ENCODE measurements around the gene PIGL. TPM values are rescaled to one million over a fixed set of nuclear protein-coding genes. Genes with fewer than 3 reads are reported as not detected.

PIGL gene
- total and polyA plus RNA-seq, 2 experiments from 2014 or later, result 32.9 to 47.3 TPM

- H3K4me3 ChIP-seq, result no peak overlapping the region
- peaks cover 13% of the 10 kb centered on the region; the same call in 2 of the 3 replicates for H3K36me3 Mint-ChIP-seq (ENCODE audit: low read depth)
- H3K4me1 Mint-ChIP-seq, result no peaks in the 10 kb centered on the region
- H4K20me1 ChIP-seq (replicated peaks; ENCODE audit: insufficient read depth), result no peaks in the 10 kb centered on the region; the same call in 1 of the 2 replicates
- H3K9me3 Mint-ChIP-seq, result no peaks in the 10 kb centered on the region
- H3K27me3 Mint-ChIP-seq (ENCODE audit: insufficient read depth, low read depth, poor library complexity), result peaks cover 10% of the 10 kb centered on the region
- no peaks in the 10 kb centered on the region for H3K9me2 ChIP-seq (ENCODE audit: insufficient read depth)
- peak; percentile 83 for ATAC-seq
- no peak overlapping the region for H3K4me3 Mint-ChIP-seq
- H3K79me2 ChIP-seq (replicated peaks; ENCODE audit: insufficient read depth), result no peaks in the 10 kb centered on the region
- H3K36me3 ChIP-seq (ENCODE audit: insufficient read depth), result no peaks in the 10 kb centered on the region
- no peak overlapping the region for H3K4me2 ChIP-seq
- no peak for TF ChIP-seq EZH2phosphoT487 (IDR thresholded peaks at IDR 0.05; ENCODE audit: unreplicated experiment)
- TF ChIP-seq, protein P1, sequence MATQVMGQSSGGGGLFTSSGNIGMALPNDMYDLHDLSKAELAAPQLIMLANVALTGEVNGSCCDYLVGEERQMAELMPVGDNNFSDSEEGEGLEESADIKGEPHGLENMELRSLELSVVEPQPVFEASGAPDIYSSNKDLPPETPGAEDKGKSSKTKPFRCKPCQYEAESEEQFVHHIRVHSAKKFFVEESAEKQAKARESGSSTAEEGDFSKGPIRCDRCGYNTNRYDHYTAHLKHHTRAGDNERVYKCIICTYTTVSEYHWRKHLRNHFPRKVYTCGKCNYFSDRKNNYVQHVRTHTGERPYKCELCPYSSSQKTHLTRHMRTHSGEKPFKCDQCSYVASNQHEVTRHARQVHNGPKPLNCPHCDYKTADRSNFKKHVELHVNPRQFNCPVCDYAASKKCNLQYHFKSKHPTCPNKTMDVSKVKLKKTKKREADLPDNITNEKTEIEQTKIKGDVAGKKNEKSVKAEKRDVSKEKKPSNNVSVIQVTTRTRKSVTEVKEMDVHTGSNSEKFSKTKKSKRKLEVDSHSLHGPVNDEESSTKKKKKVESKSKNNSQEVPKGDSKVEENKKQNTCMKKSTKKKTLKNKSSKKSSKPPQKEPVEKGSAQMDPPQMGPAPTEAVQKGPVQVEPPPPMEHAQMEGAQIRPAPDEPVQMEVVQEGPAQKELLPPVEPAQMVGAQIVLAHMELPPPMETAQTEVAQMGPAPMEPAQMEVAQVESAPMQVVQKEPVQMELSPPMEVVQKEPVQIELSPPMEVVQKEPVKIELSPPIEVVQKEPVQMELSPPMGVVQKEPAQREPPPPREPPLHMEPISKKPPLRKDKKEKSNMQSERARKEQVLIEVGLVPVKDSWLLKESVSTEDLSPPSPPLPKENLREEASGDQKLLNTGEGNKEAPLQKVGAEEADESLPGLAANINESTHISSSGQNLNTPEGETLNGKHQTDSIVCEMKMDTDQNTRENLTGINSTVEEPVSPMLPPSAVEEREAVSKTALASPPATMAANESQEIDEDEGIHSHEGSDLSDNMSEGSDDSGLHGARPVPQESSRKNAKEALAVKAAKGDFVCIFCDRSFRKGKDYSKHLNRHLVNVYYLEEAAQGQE (IDR thresholded peaks at IDR 0.05; ENCODE audit: unreplicated experiment), result no peak
- TF ChIP-seq STAT1 (IDR thresholded peaks at IDR 0.05; ENCODE audit: unreplicated experiment), result no peak
- TF ChIP-seq EZH2 (IDR thresholded peaks at IDR 0.05; ENCODE audit: low read depth, unreplicated experiment), result no peak
- TF ChIP-seq NANOG (IDR thresholded peaks at IDR 0.05; ENCODE audit: borderline replicate concordance), result no peak
- TF ChIP-seq ZNF331 (CRISPR knock-in tag; IDR thresholded peaks at IDR 0.05; ENCODE audit: low read depth), result no peak
- TF ChIP-seq, protein P2, sequence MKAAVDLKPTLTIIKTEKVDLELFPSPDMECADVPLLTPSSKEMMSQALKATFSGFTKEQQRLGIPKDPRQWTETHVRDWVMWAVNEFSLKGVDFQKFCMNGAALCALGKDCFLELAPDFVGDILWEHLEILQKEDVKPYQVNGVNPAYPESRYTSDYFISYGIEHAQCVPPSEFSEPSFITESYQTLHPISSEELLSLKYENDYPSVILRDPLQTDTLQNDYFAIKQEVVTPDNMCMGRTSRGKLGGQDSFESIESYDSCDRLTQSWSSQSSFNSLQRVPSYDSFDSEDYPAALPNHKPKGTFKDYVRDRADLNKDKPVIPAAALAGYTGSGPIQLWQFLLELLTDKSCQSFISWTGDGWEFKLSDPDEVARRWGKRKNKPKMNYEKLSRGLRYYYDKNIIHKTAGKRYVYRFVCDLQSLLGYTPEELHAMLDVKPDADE (IDR thresholded peaks at IDR 0.05), result no peak
- no peak for TF ChIP-seq JUNB (IDR thresholded peaks at IDR 0.05; ENCODE audit: unreplicated experiment)
- TF ChIP-seq CTCF (conservative IDR thresholded peaks at IDR 0.05; ENCODE audit: low read depth in 2 of 2), result no peak
- TF ChIP-seq ZNF114 (CRISPR knock-in tag; IDR thresholded peaks at IDR 0.05), result no peak
- no peak for TF ChIP-seq CREB1 (CRISPR knock-in tag; IDR thresholded peaks at IDR 0.05; ENCODE audit: low read depth)
- no peak for TF ChIP-seq POLR2AphosphoS5 (IDR thresholded peaks at IDR 0.05; ENCODE audit: low read depth)
- TF ChIP-seq, protein P3, sequence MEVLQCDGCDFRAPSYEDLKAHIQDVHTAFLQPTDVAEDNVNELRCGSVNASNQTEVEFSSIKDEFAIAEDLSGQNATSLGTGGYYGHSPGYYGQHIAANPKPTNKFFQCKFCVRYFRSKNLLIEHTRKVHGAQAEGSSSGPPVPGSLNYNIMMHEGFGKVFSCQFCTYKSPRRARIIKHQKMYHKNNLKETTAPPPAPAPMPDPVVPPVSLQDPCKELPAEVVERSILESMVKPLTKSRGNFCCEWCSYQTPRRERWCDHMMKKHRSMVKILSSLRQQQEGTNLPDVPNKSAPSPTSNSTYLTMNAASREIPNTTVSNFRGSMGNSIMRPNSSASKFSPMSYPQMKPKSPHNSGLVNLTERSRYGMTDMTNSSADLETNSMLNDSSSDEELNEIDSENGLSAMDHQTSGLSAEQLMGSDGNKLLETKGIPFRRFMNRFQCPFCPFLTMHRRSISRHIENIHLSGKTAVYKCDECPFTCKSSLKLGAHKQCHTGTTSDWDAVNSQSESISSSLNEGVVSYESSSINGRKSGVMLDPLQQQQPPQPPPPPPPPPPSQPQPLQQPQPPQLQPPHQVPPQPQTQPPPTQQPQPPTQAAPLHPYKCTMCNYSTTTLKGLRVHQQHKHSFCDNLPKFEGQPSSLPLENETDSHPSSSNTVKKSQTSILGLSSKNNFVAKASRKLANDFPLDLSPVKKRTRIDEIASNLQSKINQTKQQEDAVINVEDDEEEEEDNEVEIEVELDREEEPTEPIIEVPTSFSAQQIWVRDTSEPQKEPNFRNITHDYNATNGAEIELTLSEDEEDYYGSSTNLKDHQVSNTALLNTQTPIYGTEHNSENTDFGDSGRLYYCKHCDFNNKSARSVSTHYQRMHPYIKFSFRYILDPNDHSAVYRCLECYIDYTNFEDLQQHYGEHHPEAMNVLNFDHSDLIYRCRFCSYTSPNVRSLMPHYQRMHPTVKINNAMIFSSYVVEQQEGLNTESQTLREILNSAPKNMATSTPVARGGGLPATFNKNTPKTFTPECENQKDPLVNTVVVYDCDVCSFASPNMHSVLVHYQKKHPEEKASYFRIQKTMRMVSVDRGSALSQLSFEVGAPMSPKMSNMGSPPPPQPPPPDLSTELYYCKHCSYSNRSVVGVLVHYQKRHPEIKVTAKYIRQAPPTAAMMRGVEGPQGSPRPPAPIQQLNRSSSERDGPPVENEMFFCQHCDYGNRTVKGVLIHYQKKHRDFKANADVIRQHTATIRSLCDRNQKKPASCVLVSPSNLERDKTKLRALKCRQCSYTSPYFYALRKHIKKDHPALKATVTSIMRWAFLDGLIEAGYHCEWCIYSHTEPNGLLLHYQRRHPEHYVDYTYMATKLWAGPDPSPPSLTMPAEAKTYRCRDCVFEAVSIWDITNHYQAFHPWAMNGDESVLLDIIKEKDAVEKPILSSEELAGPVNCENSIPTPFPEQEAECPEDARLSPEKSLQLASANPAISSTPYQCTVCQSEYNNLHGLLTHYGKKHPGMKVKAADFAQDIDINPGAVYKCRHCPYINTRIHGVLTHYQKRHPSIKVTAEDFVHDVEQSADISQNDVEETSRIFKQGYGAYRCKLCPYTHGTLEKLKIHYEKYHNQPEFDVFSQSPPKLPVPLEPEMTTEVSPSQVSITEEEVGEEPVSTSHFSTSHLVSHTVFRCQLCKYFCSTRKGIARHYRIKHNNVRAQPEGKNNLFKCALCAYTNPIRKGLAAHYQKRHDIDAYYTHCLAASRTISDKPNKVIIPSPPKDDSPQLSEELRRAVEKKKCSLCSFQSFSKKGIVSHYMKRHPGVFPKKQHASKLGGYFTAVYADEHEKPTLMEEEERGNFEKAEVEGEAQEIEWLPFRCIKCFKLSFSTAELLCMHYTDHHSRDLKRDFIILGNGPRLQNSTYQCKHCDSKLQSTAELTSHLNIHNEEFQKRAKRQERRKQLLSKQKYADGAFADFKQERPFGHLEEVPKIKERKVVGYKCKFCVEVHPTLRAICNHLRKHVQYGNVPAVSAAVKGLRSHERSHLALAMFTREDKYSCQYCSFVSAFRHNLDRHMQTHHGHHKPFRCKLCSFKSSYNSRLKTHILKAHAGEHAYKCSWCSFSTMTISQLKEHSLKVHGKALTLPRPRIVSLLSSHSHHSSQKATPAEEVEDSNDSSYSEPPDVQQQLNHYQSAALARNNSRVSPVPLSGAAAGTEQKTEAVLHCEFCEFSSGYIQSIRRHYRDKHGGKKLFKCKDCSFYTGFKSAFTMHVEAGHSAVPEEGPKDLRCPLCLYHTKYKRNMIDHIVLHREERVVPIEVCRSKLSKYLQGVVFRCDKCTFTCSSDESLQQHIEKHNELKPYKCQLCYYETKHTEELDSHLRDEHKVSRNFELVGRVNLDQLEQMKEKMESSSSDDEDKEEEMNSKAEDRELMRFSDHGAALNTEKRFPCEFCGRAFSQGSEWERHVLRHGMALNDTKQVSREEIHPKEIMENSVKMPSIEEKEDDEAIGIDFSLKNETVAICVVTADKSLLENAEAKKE (CRISPR knock-in tag; IDR thresholded peaks at IDR 0.05), result no peak
- 0 out of 2 replicates have a peak, but pooled peaks cover 5% of the 10 kb centered on the region for H3F3A ChIP-seq (replicated peaks; ENCODE audit: low read depth)
- H3K4me1 ChIP-seq (ENCODE audit: insufficient read depth), result no peaks in the 10 kb centered on the region
- peak; percentile 26 for DNase-seq (ENCODE audit: low spot score)
- no peak overlapping the region for H3K27ac ChIP-seq (ENCODE audit: low read depth)
- no peak overlapping the region for H3K27ac Mint-ChIP-seq
- H3K27me3 ChIP-seq (ENCODE audit: insufficient read depth), result no peaks in the 10 kb centered on the region
- H2AFZ ChIP-seq, result no peak overlapping the region
Measured at GRCh38 chr17:16328997-16329396, 112.0 kb downstream of the PIGL start.
